NT2/D1 (cell line): ENCODE data around the gene COMTD1.

Source experiments
- SUZ12 ChIP-seq: IDR thresholded peaks from 2 replicates; pipeline ENCODE4 v1.6.1; 2011; ENCODE audit not compliant: insufficient read length, insufficient read depth; ENCODE audit errors: extremely low read depth
- YY1 ChIP-seq: IDR thresholded peaks from 2 replicates; pipeline ENCODE4 v1.6.1; 2011; ENCODE audit not compliant: insufficient read length, insufficient read depth

DNA sequence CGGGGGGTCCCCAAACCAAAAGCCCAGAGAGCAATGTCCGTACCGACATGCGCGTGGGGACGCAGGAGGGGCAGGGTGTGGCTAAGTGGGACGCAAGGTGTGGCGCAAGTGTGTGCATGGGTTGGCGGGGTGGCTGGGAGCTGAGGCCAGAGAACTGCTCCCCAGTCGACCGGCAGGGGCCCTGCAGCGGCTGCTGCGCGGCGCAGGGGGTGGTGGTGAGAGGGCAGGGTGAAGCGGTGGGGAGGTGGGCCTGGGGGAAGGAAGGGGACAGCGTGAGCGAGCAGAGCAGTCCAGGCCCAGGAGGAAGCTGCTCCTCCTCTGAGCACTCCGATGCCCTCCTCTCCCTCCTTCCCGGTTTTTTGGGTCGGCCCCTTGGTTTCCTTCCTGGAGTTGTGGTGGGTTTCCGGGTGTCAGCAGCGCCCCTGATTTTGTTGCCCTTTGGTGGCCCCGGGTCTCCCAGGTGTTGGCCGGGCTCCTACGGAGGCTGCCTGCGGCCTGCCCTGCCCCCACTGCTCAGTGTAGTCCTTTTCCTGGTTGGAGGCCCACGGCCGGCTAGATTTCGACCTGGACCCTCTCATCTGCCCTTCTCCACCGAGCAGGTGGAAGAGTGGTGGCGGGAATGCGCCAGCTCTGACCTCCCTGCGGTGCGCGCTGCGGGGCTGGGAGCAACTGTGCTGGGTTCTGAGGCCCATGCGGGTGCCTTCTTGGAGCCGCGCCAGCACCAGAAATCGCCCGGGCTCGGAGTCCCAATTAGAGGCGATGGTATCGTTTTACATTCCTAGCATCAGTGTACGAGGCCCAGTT is 40.5 kb upstream of the COMTD1 start:
- TF ChIP-seq SUZ12 = no peak
- no peak for TF ChIP-seq YY1
